Choroid plexus epithelial cell (primary cell): ENCODE data around the gene C7orf25.

ENCODE experiments used
- DNase-seq: peaks from one replicate; pipeline ENCODE4 v3.0.0-alpha.2; 2010; ENCODE audit warnings: low read depth
- H3K4me3 ChIP-seq: 2 replicates; pipeline ENCODE4 v1.5.1; 2011; ENCODE audit warnings: low read depth, mild to moderate bottlenecking, control low read depth, low read length, moderate library complexity
- CTCF ChIP-seq: conservative IDR thresholded peaks from 2 replicates; pipeline ENCODE4 v1.5.1; 2011; ENCODE audit warnings: low read depth, mild to moderate bottlenecking, control low read depth, inconsistent platforms, low read length, moderate library complexity

C7orf25 gene

GRCh38 chr7:42915356-42915755 is 3.5 kb upstream of the C7orf25 start:
- no peak for TF ChIP-seq CTCF
- peak; percentile 46 for DNase-seq
- H3K4me3 ChIP-seq, result no peak overlapping the region

- peak; percentile 69 for DNase-seq
- no peak overlapping the region for H3K4me3 ChIP-seq
- TF ChIP-seq CTCF, result no peak
These were observed 2.7 kb upstream of the C7orf25 start for GRCh38 chr7:42914421-42915045.

- DNase-seq, result no peak
- no peak overlapping the region for H3K4me3 ChIP-seq
- TF ChIP-seq CTCF, result no peak
These were observed 2.1 kb upstream of the C7orf25 start for GRCh38 chr7:42914009-42914408.

GRCh38 chr7:42913591-42913990 is 1.7 kb upstream of the C7orf25 start:
- DNase-seq, result peak; percentile 65
- H3K4me3 ChIP-seq, result no peak overlapping the region
- TF ChIP-seq CTCF, result no peak

GRCh38 chr7:42910306-42910705 is 1.6 kb downstream of the C7orf25 start:
- H3K4me3 ChIP-seq, result no peak overlapping the region
- no peak for TF ChIP-seq CTCF
- no peak for DNase-seq

GRCh38 chr7:42907316-42907715 is 4.6 kb downstream of the C7orf25 start:
- DNase-seq, result peak; percentile 43
- no peak overlapping the region for H3K4me3 ChIP-seq
- TF ChIP-seq CTCF, result no peak

- no peak overlapping the region for H3K4me3 ChIP-seq
- no peak for TF ChIP-seq CTCF
These were observed 5.7 kb downstream of the C7orf25 start for GRCh38 chr7:42906181-42906580.

More at GRCh38 chr7:42906181-42906580, 5.7 kb downstream of the C7orf25 start:
- no peak for DNase-seq
